ENCODE measurements around the gene PDSS2.

Gene PDSS2

DNA sequence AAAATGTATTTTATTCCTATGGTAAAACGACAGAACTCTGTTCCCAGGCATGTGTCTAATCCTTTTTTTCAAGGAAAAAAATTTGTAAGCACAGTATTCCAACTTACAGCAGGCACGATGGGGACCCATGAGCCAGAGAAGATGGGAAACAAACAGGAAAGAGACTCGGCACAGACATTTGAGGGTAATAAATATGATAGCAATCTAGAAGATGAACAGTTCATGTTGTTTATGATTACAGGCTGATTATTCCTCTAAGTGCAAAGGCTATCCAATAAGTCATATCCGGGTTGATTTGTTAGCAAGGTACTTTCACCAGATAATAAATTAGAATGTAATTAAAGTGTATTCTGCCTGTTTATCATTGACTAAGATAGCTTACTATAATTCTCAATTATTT lies 43.2 kb downstream of the PDSS2 start:
- TF ChIP-seq POLR2A (IDR thresholded peaks at IDR 0.05; ENCODE audit: extremely low read depth, insufficient read length) (no peak), MYC (IDR thresholded peaks at IDR 0.05; ENCODE audit: low read depth, low read length) (no peak)
- TF ChIP-seq, protein P1, sequence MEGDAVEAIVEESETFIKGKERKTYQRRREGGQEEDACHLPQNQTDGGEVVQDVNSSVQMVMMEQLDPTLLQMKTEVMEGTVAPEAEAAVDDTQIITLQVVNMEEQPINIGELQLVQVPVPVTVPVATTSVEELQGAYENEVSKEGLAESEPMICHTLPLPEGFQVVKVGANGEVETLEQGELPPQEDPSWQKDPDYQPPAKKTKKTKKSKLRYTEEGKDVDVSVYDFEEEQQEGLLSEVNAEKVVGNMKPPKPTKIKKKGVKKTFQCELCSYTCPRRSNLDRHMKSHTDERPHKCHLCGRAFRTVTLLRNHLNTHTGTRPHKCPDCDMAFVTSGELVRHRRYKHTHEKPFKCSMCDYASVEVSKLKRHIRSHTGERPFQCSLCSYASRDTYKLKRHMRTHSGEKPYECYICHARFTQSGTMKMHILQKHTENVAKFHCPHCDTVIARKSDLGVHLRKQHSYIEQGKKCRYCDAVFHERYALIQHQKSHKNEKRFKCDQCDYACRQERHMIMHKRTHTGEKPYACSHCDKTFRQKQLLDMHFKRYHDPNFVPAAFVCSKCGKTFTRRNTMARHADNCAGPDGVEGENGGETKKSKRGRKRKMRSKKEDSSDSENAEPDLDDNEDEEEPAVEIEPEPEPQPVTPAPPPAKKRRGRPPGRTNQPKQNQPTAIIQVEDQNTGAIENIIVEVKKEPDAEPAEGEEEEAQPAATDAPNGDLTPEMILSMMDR (IDR thresholded peaks at IDR 0.05; ENCODE audit: low read depth, low read length), result no peak
- TF ChIP-seq, protein P2, sequence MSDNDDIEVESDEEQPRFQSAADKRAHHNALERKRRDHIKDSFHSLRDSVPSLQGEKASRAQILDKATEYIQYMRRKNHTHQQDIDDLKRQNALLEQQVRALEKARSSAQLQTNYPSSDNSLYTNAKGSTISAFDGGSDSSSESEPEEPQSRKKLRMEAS (IDR thresholded peaks at IDR 0.05; ENCODE audit: low read depth, low read length), result no peak
- no peak overlapping the region for H3K4me3 ChIP-seq (ENCODE audit: low read depth, low read length)
- DNase-seq (ENCODE audit: low read depth), result no peak

DNA sequence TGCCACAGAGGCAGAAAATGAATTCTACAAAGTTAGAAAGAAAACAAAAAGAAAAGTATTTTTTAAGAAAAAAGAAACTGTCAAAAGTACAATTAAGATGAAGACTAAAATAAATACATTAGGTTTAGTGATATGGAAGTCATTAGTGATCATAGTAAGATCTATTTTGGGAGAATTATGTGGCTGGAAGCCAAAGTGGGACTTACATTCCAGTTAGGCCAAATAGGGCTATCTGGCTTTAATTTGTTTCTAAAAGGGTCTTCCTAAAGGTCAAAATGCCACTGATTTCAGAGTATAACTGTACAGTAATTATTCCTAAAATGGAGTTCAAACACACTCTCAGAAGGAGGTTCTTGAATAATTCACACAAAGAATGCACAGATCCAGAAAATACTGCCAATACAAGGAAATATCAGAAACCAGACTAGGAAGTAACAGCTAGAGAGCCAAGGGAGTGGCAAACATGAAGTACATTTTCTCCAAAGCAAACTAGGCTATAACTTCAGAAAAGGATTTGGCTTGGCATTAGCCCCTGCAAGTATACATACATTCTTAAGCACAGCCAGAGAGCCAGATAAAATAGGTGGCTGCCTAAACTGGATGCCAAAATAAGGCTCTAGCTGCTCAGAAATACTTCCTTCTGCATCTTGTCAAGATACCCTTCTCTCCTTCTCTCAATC lies 45.3 kb downstream of the PDSS2 start:
- no peak for DNase-seq (ENCODE audit: low read depth)
- H3K4me3 ChIP-seq (ENCODE audit: low read depth, low read length), result no peak overlapping the region
- TF ChIP-seq, protein P1 (IDR thresholded peaks at IDR 0.05; ENCODE audit: low read depth, low read length), result no peak
- TF ChIP-seq MYC (IDR thresholded peaks at IDR 0.05; ENCODE audit: low read depth, low read length) (no peak), POLR2A (IDR thresholded peaks at IDR 0.05; ENCODE audit: extremely low read depth, insufficient read length) (no peak)
- TF ChIP-seq, protein P2 (IDR thresholded peaks at IDR 0.05; ENCODE audit: low read depth, low read length), result no peak

DNA sequence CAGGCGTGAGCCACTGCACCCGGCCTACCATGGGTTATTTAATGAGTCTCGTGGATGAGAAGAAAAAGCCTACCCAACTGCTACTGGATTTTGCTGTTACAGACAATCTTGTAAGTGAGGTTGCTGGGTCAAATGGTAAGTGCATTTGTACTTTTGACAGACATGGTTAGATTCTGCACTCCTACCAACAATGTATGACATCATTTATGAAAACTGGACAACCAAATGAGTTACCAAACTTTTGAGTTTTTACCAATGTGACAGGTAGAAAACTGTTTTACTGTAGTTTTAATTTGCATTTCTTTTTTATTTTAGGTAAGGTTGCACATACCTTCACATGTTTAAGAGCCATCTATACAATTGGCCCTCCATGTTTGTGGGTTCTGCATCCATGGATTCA lies 48.2 kb downstream of the PDSS2 start:
- no peak overlapping the region for H3K4me3 ChIP-seq (ENCODE audit: low read depth, low read length)
- DNase-seq (ENCODE audit: low read depth), result no peak
- TF ChIP-seq, protein P1 (IDR thresholded peaks at IDR 0.05; ENCODE audit: low read depth, low read length), result no peak

DNA sequence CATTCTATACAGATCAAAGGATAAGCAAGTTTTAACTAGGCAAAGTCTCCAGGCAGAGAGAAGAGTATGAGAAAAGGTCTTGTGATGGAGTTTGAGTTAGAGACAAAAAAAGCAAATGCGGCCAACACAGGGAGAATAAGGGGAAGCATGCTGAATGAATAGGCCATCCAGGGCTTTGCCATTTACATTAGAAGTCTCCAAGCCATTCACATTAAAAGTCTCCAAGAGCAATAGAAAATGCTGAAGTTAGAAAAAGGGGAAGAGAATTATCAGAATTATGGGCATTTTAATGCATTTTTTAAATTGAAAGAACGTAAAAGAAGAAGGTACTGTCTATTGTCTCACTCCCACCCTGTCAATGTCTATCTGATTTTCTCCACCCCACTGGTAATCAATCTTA lies 49.4 kb downstream of the PDSS2 start:
- DNase-seq (ENCODE audit: low read depth), result peak; percentile 11
- no peak overlapping the region for H3K4me3 ChIP-seq (ENCODE audit: low read depth, low read length)

DNA sequence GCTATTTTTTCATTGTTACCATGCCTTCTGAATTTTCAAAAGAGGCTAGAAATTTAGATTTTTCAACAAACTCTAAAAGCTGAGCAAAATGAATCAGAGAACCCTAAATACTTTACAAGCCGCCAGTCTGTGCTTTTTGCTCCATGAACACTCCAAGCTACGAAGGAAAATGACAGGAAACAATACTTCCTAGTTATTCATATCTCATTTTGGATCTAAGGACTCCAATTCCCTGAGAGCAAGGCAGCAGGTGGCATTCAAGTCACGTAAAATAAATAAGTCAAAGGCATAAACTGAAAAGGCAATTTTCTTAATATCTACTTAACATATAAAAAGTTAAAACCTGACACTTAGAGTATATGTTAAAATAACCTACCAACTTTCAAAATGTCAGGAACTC lies 50.6 kb downstream of the PDSS2 start:
- DNase-seq (ENCODE audit: low read depth), result no peak
- no peak overlapping the region for H3K4me3 ChIP-seq (ENCODE audit: low read depth, low read length)
- no peak for TF ChIP-seq MYC (IDR thresholded peaks at IDR 0.05; ENCODE audit: low read depth, low read length)
- TF ChIP-seq, protein P1 (IDR thresholded peaks at IDR 0.05; ENCODE audit: low read depth, low read length), result no peak

More for the DNA sequence above, 49.4 kb downstream of the PDSS2 start:
- TF ChIP-seq POLR2A (IDR thresholded peaks at IDR 0.05; ENCODE audit: extremely low read depth, insufficient read length) (no peak), MYC (IDR thresholded peaks at IDR 0.05; ENCODE audit: low read depth, low read length) (no peak)
- TF ChIP-seq, protein P2 (IDR thresholded peaks at IDR 0.05; ENCODE audit: low read depth, low read length), result no peak
- TF ChIP-seq, protein P1 (IDR thresholded peaks at IDR 0.05; ENCODE audit: low read depth, low read length), result no peak

DNA sequence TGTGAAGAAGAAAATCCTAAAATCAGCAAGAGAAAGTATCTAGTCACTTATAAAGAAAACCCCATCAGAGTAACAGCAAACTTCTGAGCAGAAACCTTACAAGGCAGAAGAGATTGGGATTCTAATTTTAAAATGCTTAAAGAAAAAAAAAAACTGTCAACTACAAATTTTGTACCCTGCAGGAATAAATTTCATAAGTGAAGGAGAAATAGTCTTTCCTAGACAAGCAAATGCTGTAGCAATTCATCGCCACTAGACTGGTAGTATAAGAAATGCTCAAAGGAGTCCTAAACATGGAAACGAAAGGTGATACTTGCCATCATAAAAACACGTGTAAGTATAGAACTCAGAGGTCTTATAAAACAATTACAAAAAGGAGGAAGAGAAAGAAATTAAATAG lies 54.4 kb downstream of the PDSS2 start:
- TF ChIP-seq, protein P1 (IDR thresholded peaks at IDR 0.05; ENCODE audit: low read depth, low read length), result no peak
- TF ChIP-seq POLR2A (IDR thresholded peaks at IDR 0.05; ENCODE audit: extremely low read depth, insufficient read length), result no peak
- no peak for TF ChIP-seq MYC (IDR thresholded peaks at IDR 0.05; ENCODE audit: low read depth, low read length)
- TF ChIP-seq, protein P2 (IDR thresholded peaks at IDR 0.05; ENCODE audit: low read depth, low read length), result no peak
- H3K4me3 ChIP-seq (ENCODE audit: low read depth, low read length), result no peak overlapping the region
- DNase-seq (ENCODE audit: low read depth), result no peak
